NCI-H1048 (cell line): ENCODE measurements around the gene CDC42SE2.
"Not testable (repeated sequence)": the region's sequence is repeated elsewhere in the genome, so short reads cannot be mapped to it uniquely, and the experiment has no call there.

ENCODE experiments used
- DNase-seq: peaks from one replicate; lab custom pipeline; 2025; lab: John Stamatoyannopoulos, UW

CDC42SE2 gene

DNA sequence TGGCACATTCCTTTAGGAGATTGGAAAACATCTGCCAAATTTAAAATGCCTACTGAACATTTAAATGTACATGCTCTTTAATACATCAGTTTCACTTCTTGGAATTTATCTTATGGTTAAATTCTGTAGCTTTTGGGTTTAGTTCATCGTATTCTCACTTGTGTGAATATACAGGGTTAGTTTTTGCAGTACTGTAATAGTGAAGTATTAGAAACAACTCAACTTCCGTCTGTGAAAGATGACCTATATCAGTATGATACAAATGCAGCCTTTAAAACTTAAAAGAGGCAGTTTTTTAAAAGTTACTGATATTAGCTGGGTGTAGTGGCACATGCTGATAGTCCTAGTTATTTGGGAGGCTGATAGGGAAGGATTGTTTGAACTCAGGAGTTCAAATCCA is 57.2 kb downstream of the CDC42SE2 start:
- DNase-seq: no peak

DNA sequence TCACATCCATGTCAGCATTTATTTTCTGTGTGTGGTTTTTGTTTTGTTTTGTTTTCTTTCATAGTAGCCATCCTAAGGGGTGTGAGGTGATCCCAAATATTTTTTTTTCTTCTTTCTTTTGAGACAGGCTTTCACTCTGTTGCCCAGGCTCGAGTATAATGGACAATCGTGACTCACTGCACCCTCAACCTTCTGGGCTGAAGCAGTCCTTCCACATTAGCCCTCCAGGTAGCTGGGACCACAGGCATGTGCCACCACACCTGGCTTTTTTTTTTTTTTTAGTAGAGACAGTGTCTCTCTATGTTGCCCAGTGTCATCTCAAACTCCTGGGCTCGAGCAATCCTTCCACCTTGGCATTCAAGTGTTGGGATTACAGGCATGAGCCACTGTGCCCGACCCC is 59.1 kb downstream of the CDC42SE2 start:
- no peak for DNase-seq

- DNase-seq: no peak
Observed at GRCh38 chr5:131323378-131323777, 59.5 kb downstream of the CDC42SE2 start.

- no peak for DNase-seq
Observed at GRCh38 chr5:131324303-131324702, 60.5 kb downstream of the CDC42SE2 start.

DNA sequence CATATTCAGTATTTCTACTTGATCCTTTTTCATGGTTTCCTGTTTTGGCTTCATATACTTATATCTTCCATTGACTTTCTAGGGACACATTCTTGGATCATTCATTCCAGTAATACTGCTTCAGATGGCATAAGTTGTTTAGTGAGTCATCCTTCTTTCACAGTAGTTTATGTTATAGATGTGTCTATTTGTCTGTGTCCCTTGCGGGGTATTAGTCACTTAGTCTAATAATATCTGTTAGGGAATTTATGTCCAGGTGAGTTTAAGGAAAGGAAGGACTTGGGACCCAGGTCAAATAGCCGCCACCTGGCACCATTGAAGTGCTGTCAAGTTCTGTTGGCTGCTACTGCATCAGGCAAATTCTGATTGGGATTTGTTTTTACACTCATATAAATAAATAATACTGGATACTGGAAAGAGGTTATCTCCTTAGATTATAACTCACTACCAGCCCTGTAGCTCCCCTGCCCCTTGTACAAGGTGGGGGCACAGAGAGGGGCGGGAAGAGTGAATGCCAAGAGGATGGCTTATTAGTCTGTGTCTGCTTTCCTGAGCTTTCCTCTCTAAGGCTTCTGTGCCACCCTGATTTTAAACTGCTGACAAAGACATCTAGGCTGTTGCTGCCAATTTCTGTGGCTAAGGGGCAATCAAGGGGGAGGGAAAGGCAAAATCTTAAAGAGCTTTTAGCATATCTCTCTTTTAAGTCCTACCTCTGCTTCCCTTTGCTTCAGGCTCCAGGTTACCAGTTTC is 64.9 kb downstream of the CDC42SE2 start:
- no peak for DNase-seq

DNA sequence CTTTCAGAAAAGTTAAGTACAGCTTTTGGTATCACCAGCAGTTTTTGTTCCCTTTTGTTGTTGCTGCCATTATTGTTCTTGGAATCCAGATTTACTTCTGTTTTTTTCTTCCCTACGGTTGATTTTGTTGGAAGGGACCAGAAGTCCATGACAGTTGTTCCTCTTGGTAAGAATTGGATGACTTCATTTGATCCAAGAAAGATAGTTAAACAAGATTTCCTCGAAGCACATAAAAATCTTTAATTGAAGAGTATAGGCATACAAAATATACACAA is 65.4 kb downstream of the CDC42SE2 start:
- no peak for DNase-seq

DNA sequence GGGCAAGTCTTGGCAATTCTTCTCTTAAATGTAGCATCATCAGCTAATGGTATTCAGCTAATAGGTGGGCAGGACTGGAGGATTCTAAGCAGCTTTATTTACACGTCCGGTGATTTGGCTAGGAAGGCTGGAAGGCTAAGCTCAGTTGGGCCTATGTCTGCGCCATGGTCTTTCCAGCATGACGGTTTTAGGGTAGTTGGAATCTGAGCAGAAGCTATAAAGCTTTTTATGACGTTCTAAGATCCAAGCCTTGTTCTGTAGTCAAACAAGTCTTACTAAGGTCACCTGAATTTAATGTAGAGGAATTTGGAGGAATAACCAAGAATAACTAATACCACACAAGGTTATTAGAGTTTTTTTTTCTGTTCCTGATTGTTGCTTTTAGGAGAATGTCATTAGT is 66.2 kb downstream of the CDC42SE2 start:
- no peak for DNase-seq

GRCh38 chr5:131335756-131336155 is 71.9 kb downstream of the CDC42SE2 start:
- DNase-seq: not testable (repeated sequence)

GRCh38 chr5:131336801-131337200 is 72.9 kb downstream of the CDC42SE2 start:
- DNase-seq: not testable (repeated sequence)

- not testable (repeated sequence) for DNase-seq
Observed at GRCh38 chr5:131337240-131338050, 73.6 kb downstream of the CDC42SE2 start.

GRCh38 chr5:131338051-131338453 is 74.2 kb downstream of the CDC42SE2 start:
- DNase-seq: no peak

GRCh38 chr5:131344288-131344687 is 80.4 kb downstream of the CDC42SE2 start:
- DNase-seq: not testable (repeated sequence)

DNA sequence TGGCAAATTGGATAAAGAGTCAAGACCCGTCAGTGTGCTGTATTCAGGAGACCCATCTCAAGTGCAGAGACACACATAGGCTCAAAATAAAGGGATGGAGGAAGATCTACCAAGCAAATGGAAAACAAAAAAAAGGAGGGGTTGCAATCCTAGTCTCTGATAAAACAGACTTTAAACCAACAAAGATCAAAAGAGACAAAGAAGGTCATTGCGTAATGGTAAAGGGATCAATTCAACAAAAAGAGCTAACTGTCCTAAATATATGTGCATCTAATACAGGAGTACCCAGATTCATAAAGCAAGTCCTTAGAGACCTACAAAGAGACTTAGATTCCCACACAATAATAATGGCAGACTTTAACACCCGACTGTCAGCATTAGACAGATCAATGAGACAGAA is 82.4 kb downstream of the CDC42SE2 start:
- not testable (repeated sequence) for DNase-seq

GRCh38 chr5:131353991-131354390 is 90.1 kb downstream of the CDC42SE2 start:
- no peak for DNase-seq

DNA sequence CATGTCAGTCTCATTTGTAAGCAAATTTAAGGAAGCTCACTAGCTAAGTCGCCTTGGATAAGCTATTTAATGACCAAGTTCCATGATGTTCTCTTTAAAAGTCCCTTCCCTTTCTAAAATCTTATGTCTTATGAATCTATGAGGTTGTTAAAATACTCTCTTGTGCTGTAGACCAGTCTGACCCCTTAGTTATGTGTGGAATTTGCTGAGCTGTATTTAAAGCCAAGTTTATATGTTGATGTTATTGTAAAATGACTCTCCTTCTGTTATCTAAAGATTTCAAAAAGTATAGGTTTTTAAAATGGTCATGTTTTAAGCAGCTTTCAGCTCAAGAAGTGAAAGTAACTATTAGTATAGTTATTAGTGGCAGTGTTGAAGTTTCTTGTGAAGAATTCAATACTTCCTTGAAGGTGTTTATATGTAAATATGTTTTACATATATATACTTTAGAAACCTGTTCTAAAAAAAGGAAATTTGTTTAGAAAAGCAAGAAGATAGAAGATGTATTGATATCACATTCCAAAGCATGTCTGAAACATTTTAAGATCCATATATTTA is 92.2 kb downstream of the CDC42SE2 start:
- no peak for DNase-seq

- no peak for DNase-seq
Observed at GRCh38 chr5:131356619-131357018, 92.8 kb downstream of the CDC42SE2 start.

DNA sequence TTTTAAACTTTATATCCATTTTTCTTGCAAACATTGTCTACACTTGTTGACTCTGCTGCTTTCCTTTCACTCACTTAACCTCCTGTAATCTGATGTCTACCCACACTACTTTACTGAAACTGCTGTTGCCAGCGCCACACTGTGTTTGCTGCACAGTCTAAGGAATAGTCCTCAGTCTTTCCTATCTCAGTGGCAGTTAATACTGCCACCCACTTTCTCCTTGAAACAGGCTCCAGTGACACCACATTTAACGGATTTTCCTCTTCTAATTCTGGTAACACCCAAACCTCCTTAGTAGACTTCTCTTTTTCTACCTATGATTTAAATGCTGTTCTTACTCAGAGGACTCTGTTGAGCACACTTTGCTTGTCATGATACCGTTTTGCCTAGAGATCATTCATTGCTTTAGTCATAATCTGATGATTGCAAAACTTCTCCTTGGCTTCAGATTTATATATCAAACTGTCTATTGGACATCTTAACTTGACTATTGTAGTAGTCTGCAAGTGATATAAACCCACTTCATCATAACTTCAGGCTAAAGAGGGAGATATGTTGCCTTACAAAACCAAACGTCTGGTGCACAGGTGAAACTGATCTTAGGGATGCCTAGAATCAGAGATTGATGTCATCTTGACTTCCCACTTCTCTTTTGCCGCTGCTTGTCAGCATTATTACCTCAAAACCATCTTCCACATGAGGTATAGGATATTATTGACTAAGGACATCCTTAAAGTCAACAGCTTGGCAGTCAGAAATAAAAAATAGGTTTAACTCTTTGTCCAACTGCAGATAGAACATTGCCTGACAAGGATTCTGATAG is 94.1 kb downstream of the CDC42SE2 start:
- no peak for DNase-seq

GRCh38 chr5:131361677-131362315 is 97.9 kb downstream of the CDC42SE2 start:
- no peak for DNase-seq

DNA sequence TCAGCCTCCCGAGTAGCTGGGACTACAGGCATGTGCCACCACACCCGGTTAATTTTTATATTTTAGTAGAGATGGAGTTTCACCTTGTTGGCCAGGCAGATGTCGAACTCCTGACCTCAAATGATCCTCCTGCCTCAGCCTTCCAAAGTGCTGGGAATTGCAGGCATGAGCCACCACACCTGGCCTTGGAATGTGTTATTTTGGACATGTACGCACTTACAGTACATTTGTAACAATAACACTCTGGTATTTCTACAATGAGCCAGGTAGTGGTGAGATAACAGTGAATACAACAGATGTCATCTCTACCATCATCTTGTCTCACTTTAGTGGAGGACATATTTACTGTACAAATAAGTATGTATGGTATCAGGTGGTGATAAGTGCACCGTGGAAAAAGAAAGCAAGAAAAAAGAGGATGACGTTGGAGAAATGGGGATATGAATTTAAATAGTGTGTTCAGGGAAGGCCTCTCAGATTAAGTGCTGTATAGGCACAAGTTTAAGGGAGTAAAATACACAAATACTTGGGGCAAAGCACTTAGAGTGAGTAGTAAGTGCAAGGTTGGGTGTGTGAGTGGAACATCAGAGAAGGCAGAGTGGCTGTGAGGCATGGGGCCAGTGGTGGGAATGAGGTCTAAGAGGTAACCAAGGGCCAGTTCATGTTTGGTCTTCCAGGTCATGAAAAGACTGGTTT is 100.1 kb downstream of the CDC42SE2 start:
- no peak for DNase-seq

DNA sequence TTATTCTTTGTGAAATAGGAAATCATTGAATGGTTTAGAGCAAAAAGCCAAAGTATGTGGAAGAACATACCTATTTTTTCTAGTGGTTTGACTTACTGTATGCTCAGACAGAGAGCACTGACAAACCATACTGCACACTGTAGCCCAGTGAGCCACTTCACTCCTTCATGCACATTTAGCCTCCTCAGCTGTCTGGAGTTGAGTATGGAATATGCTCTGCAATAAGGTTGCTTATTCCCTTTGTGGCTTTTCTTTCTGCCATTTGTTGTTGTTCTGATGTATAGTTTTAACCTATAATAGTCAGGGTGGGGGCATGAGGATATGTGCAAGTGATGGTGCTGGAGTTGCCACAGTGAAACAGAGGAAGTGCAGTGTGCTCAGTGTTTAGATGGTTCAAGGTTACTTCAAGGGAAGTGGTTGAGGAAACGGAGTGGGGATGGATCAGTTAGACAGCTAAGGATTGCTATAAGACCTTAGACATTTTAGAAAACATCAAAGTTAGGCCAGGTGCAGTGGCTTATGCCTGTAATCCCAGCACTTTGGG is 100.7 kb downstream of the CDC42SE2 start:
- DNase-seq: no peak

DNA sequence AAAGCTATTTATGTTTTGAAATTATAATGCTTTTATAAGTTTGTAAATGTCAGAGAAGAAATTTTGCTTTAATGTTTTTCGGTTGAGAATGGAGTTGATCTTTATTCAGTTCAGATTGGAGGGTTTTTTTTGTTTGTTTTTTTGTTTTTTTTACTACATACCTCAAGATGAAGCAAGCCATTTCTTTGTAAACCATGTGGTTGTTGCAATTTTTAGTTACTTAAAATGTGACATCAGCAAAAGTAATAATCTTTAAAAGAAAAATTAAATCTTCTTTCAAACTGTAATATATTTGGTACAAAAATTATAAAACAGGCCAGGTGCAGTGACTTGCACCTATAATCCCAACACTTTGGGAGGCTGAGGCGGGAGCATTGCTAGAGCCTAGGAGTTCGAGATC is 102.6 kb downstream of the CDC42SE2 start:
- no peak for DNase-seq
